Neural cell (in vitro differentiated cells): ENCODE results near the gene AP1S3. TPM values are rescaled to one million over a fixed set of nuclear protein-coding genes. Genes with fewer than 3 reads are reported as not detected.

Experiments
- H2AFZ ChIP-seq: fragments of 200-600, 300-800 bp; sonication (generic), shearing (Covaris generic); 2 replicates; pipeline ENCODE4 v1.6.0; 2014; ENCODE audit warnings: low read depth, mild to moderate bottlenecking, antibody characterized with exemption, low read length, moderate library complexity
- H3F3A ChIP-seq: fragments of 200-600 bp; shearing (Covaris generic); 2 replicates; pipeline ENCODE4 v1.6.1; 2016; ENCODE audit warnings: mild to moderate bottlenecking, moderate library complexity, mixed read lengths, antibody characterized with exemption, low read length; ENCODE audit not compliant: insufficient read depth, poor library complexity, severe bottlenecking
- H3K27ac ChIP-seq: fragments of 200-600, 300-800 bp; sonication (generic), shearing (Covaris generic); 2 replicates; pipeline ENCODE4 v1.5.1; 2014; ENCODE audit warnings: mild to moderate bottlenecking, low read length, moderate library complexity
- H3K27me3 ChIP-seq: fragments of 300-800, 200-600 bp; sonication (generic), shearing (Covaris generic); 2 replicates; pipeline ENCODE4 v1.6.0; 2014; ENCODE audit warnings: mild to moderate bottlenecking, low read depth, low read length, moderate library complexity; ENCODE audit not compliant: insufficient read depth
- H3K36me3 ChIP-seq: fragments of 300-800, 200-600 bp; sonication (generic), shearing (Covaris generic); 2 replicates; pipeline ENCODE4 v1.5.1; 2014; ENCODE audit warnings: mild to moderate bottlenecking, antibody characterized with exemption, low read length, moderate library complexity; ENCODE audit not compliant: insufficient read depth
- H3K4me2 ChIP-seq: fragments of 300-800, 200-600 bp; sonication (generic), shearing (Covaris generic); 2 replicates; pipeline ENCODE4 v1.6.0; 2014; ENCODE audit warnings: mild to moderate bottlenecking, low read length
- H3K4me3 ChIP-seq: fragments of 300-800, 200-600 bp; sonication (generic), shearing (Covaris generic); 2 replicates; pipeline ENCODE4 v1.5.1; 2014; ENCODE audit warnings: mild to moderate bottlenecking, low read length, moderate library complexity
- H3K79me2 ChIP-seq: fragments of 200-600 bp; shearing (Covaris generic); replicated peaks from 2 replicates; pipeline ENCODE4 v1.6.0; 2014; ENCODE audit warnings: mild to moderate bottlenecking, low read length, moderate library complexity; ENCODE audit not compliant: insufficient read depth
- H3K9ac ChIP-seq: fragments of 300-800, 200-600 bp; sonication (generic), shearing (Covaris generic); 2 replicates; pipeline ENCODE4 v1.6.1; 2016; ENCODE audit warnings: mild to moderate bottlenecking, low read length, mixed read lengths
- H3K9me2 ChIP-seq: fragments of 200-600 bp; shearing (Covaris generic); 2 replicates; pipeline ENCODE4 v1.6.1; 2016; ENCODE audit warnings: mild to moderate bottlenecking, low read length, mixed read lengths; ENCODE audit not compliant: insufficient read depth
- H3K9me3 ChIP-seq: fragments of 200-600, 300-800 bp; sonication (generic), shearing (Covaris generic); 2 replicates; pipeline ENCODE4 v1.6.1; 2016; ENCODE audit warnings: mild to moderate bottlenecking, mixed run types, low read length, moderate library complexity, mixed read lengths
- H4K20me1 ChIP-seq: fragments of 200-600 bp; shearing (Covaris generic); 2 replicates; pipeline ENCODE4 v1.6.1; 2016; ENCODE audit warnings: mild to moderate bottlenecking, mixed run types; ENCODE audit not compliant: insufficient read depth
- CTCF ChIP-seq: fragments of 450-650 bp; IDR thresholded peaks from 2 replicates; pipeline ENCODE4 v1.5.1; 2014; ENCODE audit warnings: antibody characterized with exemption, mild to moderate bottlenecking, moderate library complexity; ENCODE audit not compliant: poor library complexity, severe bottlenecking
- EP300 ChIP-seq: fragments of 450-650 bp; conservative IDR thresholded peaks from 2 replicates; pipeline ENCODE4 v1.6.1; 2014; ENCODE audit warnings: antibody characterized with exemption, mild to moderate bottlenecking, moderate library complexity; ENCODE audit not compliant: poor library complexity, severe bottlenecking
- EZH2 ChIP-seq: fragments of 200-600, 300-800 bp; shearing (Covaris generic), sonication (generic); IDR thresholded peaks from 2 replicates; pipeline ENCODE4 v1.6.1; 2014; ENCODE audit warnings: antibody characterized with exemption, low read length, borderline replicate concordance, mild to moderate bottlenecking; ENCODE audit not compliant: insufficient read depth, poor library complexity, severe bottlenecking
- MXI1 ChIP-seq: fragments of 450-650 bp; conservative IDR thresholded peaks from 2 replicates; pipeline ENCODE4 v1.6.1; 2014; ENCODE audit warnings: antibody characterized with exemption, mild to moderate bottlenecking; ENCODE audit not compliant: poor library complexity, severe bottlenecking
- POLR2AphosphoS5 ChIP-seq: IDR thresholded peaks from 2 replicates; pipeline ENCODE4 v1.6.1; 2012
- RAD21 ChIP-seq: fragments of 450-650 bp; conservative IDR thresholded peaks from 2 replicates; pipeline ENCODE4 v1.6.1; 2014; ENCODE audit warnings: antibody characterized with exemption, mild to moderate bottlenecking, moderate library complexity
- SMC3 ChIP-seq: fragments of 450-650 bp; conservative IDR thresholded peaks from 2 replicates; pipeline ENCODE4 v1.6.1; 2014; ENCODE audit warnings: antibody characterized with exemption, mild to moderate bottlenecking, moderate library complexity; ENCODE audit not compliant: poor library complexity
- TAF1 ChIP-seq: IDR thresholded peaks from 2 replicates; pipeline ENCODE4 v1.6.1; 2012; ENCODE audit warnings: low read depth
- polyA plus RNA-seq: library from polyadenylated mRNA; depleted of rRNA; stranded (reverse); fragments of >200 nt; gene quantifications from 2 replicates; pipeline ENCODE4 v1.2.3, GENCODE V29; 2014
- TF ChIP-seq, protein P1 (sequence below): IDR thresholded peaks from 2 replicates; pipeline ENCODE4 v1.6.1; 2012; ENCODE audit warnings: borderline replicate concordance

AP1S3 gene
- polyA plus RNA-seq, 1 donor from 2014 or later = 2.7 TPM

GRCh38 chr2:223886726-223887125 lies 49.3 kb upstream of the AP1S3 start:
- Histone ChIP-seq H3K4me2 (no peak overlapping the region), H3K36me3 (no peaks in the 10 kb centered on the region), H3K9me2 (no peaks in the 10 kb centered on the region), H2AFZ (no peak overlapping the region), H3K4me3 (no peak overlapping the region), H3K79me2 (no peaks in the 10 kb centered on the region), H3K9me3 (no peaks in the 10 kb centered on the region), H4K20me1 (no peaks in the 10 kb centered on the region), H3K27ac (no peak overlapping the region), H3F3A (no peaks in the 10 kb centered on the region), H3K27me3 (no peaks in the 10 kb centered on the region), H3K9ac (no peak overlapping the region)
- no peak for TF ChIP-seq TAF1
- no peak for TF ChIP-seq CTCF

GRCh38 chr2:223884399-223884798 lies 47.0 kb upstream of the AP1S3 start:
- Histone ChIP-seq H3K4me2 (no peak overlapping the region), H3F3A (no peaks in the 10 kb centered on the region), H3K27me3 (no peaks in the 10 kb centered on the region), H2AFZ (no peak overlapping the region), H3K27ac (no peak overlapping the region), H3K9ac (no peak overlapping the region), H3K4me3 (no peak overlapping the region), H3K36me3 (no peaks in the 10 kb centered on the region), H3K9me3 (no peaks in the 10 kb centered on the region), H3K79me2 (no peaks in the 10 kb centered on the region), H3K9me2 (no peaks in the 10 kb centered on the region), H4K20me1 (no peaks in the 10 kb centered on the region)
- TF ChIP-seq EP300 = no peak

- Histone ChIP-seq H3F3A (no peaks in the 10 kb centered on the region), H2AFZ (no peak overlapping the region), H3K9me2 (no peaks in the 10 kb centered on the region), H3K9me3 (no peaks in the 10 kb centered on the region), H3K36me3 (no peaks in the 10 kb centered on the region), H3K79me2 (no peaks in the 10 kb centered on the region), H3K4me2 (no peak overlapping the region), H4K20me1 (no peaks in the 10 kb centered on the region), H3K4me3 (no peak overlapping the region), H3K27ac (no peak overlapping the region), H3K27me3 (no peaks in the 10 kb centered on the region), H3K9ac (no peak overlapping the region)
- TF ChIP-seq, protein P1, sequence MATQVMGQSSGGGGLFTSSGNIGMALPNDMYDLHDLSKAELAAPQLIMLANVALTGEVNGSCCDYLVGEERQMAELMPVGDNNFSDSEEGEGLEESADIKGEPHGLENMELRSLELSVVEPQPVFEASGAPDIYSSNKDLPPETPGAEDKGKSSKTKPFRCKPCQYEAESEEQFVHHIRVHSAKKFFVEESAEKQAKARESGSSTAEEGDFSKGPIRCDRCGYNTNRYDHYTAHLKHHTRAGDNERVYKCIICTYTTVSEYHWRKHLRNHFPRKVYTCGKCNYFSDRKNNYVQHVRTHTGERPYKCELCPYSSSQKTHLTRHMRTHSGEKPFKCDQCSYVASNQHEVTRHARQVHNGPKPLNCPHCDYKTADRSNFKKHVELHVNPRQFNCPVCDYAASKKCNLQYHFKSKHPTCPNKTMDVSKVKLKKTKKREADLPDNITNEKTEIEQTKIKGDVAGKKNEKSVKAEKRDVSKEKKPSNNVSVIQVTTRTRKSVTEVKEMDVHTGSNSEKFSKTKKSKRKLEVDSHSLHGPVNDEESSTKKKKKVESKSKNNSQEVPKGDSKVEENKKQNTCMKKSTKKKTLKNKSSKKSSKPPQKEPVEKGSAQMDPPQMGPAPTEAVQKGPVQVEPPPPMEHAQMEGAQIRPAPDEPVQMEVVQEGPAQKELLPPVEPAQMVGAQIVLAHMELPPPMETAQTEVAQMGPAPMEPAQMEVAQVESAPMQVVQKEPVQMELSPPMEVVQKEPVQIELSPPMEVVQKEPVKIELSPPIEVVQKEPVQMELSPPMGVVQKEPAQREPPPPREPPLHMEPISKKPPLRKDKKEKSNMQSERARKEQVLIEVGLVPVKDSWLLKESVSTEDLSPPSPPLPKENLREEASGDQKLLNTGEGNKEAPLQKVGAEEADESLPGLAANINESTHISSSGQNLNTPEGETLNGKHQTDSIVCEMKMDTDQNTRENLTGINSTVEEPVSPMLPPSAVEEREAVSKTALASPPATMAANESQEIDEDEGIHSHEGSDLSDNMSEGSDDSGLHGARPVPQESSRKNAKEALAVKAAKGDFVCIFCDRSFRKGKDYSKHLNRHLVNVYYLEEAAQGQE = no peak
- TF ChIP-seq EP300 (no peak), TAF1 (no peak), MXI1 (no peak), EZH2 (no peak), RAD21 (no peak), SMC3 (no peak), CTCF (no peak), POLR2AphosphoS5 (no peak)
Observed at GRCh38 chr2:223882715-223883114, 45.3 kb upstream of the AP1S3 start.
